OCI-LY1 (cell line): Measurements from ENCODE around the gene HES5.

Experiments
- H2AFZ ChIP-seq: fragments of 200-600 bp; sonication (generic), shearing (Covaris generic); 2 replicates; pipeline ENCODE4 v1.6.0; 2014; ENCODE audit warnings: antibody characterized with exemption, mild to moderate bottlenecking, low read length
- H3F3A ChIP-seq: fragments of 200-600 bp; sonication (generic), shearing (Covaris generic); 2 replicates; pipeline ENCODE4 v1.6.0; 2014; ENCODE audit warnings: mild to moderate bottlenecking, antibody characterized with exemption, low read length, moderate library complexity; ENCODE audit not compliant: insufficient read depth
- H3K27ac ChIP-seq: fragments of 200-600 bp; sonication (generic); 2 replicates; pipeline ENCODE4 v1.5.1; 2014; ENCODE audit warnings: low read length, mixed run types, mild to moderate bottlenecking, low read depth; ENCODE audit not compliant: poor library complexity, severe bottlenecking
- H3K27me3 ChIP-seq: fragments of 200-600 bp; sonication (generic); 2 replicates; pipeline ENCODE4 v1.6.0; 2014; ENCODE audit warnings: antibody characterized with exemption, mild to moderate bottlenecking, low read length, moderate library complexity; ENCODE audit not compliant: insufficient read depth
- H3K36me3 ChIP-seq: fragments of 200-600 bp; sonication (generic); 2 replicates; pipeline ENCODE4 v1.6.1; 2014; ENCODE audit warnings: mild to moderate bottlenecking, antibody characterized with exemption, low read length, moderate library complexity, mixed read lengths; ENCODE audit not compliant: insufficient read depth
- H3K4me1 ChIP-seq: fragments of 200-600 bp; sonication (generic); 2 replicates; pipeline ENCODE4 v1.5.1; 2014; ENCODE audit warnings: mild to moderate bottlenecking, low read length, moderate library complexity; ENCODE audit not compliant: insufficient read depth, severe bottlenecking
- H3K4me2 ChIP-seq: fragments of 200-600 bp; sonication (generic), shearing (Covaris generic); 2 replicates; pipeline ENCODE4 v1.6.1; 2014; ENCODE audit warnings: low read length
- H3K4me3 ChIP-seq: fragments of 200-600 bp; sonication (generic); 2 replicates; pipeline ENCODE4 v1.5.1; 2014; ENCODE audit warnings: low read length, low read depth, mild to moderate bottlenecking, mixed read lengths; ENCODE audit not compliant: poor library complexity, severe bottlenecking
- H3K79me2 ChIP-seq: fragments of 200-600 bp; shearing (Covaris generic); 2 replicates; pipeline ENCODE4 v1.6.1; 2016; ENCODE audit warnings: mixed run types, low read length, mixed read lengths; ENCODE audit not compliant: insufficient read depth
- H3K9ac ChIP-seq: fragments of 200-600 bp; sonication (generic), shearing (Covaris generic); 2 replicates; pipeline ENCODE4 v1.6.1; 2014; ENCODE audit warnings: mild to moderate bottlenecking, low read length, mixed read lengths
- H3K9me2 ChIP-seq: fragments of 200-600 bp; sonication (generic), shearing (Covaris generic); 2 replicates; pipeline ENCODE4 v1.6.1; 2014; ENCODE audit warnings: low read depth, mild to moderate bottlenecking, low read length, mixed read lengths
- H3K9me3 ChIP-seq: fragments of 200-600 bp; shearing (Covaris generic); 2 replicates; pipeline ENCODE4 v1.6.1; 2014; ENCODE audit warnings: low read length, mixed read lengths
- H4K20me1 ChIP-seq: fragments of 200-600 bp; sonication (generic), shearing (Covaris generic); 2 replicates; pipeline ENCODE4 v1.6.0; 2016; ENCODE audit warnings: mild to moderate bottlenecking, low read length; ENCODE audit not compliant: insufficient read depth
- CTCF ChIP-seq: fragments of 200-600 bp; sonication (generic), shearing (Covaris generic); IDR thresholded peaks from 2 replicates; pipeline ENCODE4 v1.5.1; 2017; ENCODE audit warnings: mild to moderate bottlenecking, antibody characterized with exemption, low read length, moderate library complexity, mixed read lengths
- EZH2 ChIP-seq: fragments of 200-600 bp; sonication (generic), shearing (Covaris generic); IDR thresholded peaks from 2 replicates; pipeline ENCODE4 v1.8.0; 2017; ENCODE audit warnings: borderline replicate concordance, mixed run types, mild to moderate bottlenecking, antibody characterized with exemption, low read length, moderate library complexity, mixed read lengths

Gene HES5

DNA sequence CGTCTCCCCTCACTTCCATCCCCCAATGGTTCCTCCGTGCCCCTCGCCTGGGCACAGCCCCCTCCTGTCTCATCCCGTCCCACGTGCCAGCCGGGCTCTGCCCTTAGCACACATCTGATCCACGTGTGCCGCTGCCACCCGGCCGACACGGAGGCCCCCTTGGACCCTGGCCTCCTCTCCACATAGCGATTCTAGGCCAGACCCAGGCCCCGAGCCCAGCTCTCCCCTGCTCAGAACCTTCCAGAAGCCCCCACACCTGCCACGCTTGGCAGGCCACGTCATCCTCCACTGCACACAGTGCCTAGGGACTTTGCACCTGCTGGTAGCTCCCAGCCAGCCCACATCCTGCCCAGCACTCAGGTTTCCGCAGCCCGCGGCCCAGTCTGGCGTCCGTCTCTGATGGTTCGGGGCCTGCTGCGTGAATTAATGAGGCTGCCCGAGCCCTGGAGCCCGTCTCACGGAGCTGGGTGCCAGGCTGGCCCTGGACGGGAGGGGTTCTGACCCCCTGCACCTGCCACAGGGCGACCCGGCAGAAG is 33.9 kb downstream of the HES5 start:
- H3K9me2 ChIP-seq = no peaks in the 10 kb centered on the region
- no peak overlapping the region for H2AFZ ChIP-seq
- H3K4me1 ChIP-seq = peaks cover 9% of the 10 kb centered on the region
- H3K27me3 ChIP-seq = peaks cover 12% of the 10 kb centered on the region; the same call in 1 of the 2 replicates
- H3K79me2 ChIP-seq = no peaks in the 10 kb centered on the region
- no peak overlapping the region for H3K4me3 ChIP-seq
- no peak overlapping the region for H3K27ac ChIP-seq
- no peaks in the 10 kb centered on the region for H3K9me3 ChIP-seq
- TF ChIP-seq EZH2 (no peak), CTCF (no peak)
- H3K4me2 ChIP-seq = no peak overlapping the region
- H4K20me1 ChIP-seq = no peaks in the 10 kb centered on the region
- no peaks in the 10 kb centered on the region for H3F3A ChIP-seq
- no peak overlapping the region for H3K9ac ChIP-seq
- H3K36me3 ChIP-seq = no peaks in the 10 kb centered on the region

- Histone ChIP-seq H3K4me3 (no peak overlapping the region), H4K20me1 (no peaks in the 10 kb centered on the region), H3K9me2 (no peaks in the 10 kb centered on the region), H3F3A (no peaks in the 10 kb centered on the region), H3K36me3 (no peaks in the 10 kb centered on the region), H3K9me3 (no peaks in the 10 kb centered on the region), H3K4me1 (peaks cover 9% of the 10 kb centered on the region), H3K4me2 (no peak overlapping the region), H3K27me3 (peaks cover 12% of the 10 kb centered on the region; the same call in 1 of the 2 replicates), H2AFZ (no peak overlapping the region), H3K27ac (no peak overlapping the region), H3K79me2 (no peaks in the 10 kb centered on the region), H3K9ac (no peak overlapping the region)
- TF ChIP-seq CTCF = no peak
- no peak for TF ChIP-seq EZH2
Measured at GRCh38 chr1:2495546-2495945, 34.5 kb downstream of the HES5 start.

DNA sequence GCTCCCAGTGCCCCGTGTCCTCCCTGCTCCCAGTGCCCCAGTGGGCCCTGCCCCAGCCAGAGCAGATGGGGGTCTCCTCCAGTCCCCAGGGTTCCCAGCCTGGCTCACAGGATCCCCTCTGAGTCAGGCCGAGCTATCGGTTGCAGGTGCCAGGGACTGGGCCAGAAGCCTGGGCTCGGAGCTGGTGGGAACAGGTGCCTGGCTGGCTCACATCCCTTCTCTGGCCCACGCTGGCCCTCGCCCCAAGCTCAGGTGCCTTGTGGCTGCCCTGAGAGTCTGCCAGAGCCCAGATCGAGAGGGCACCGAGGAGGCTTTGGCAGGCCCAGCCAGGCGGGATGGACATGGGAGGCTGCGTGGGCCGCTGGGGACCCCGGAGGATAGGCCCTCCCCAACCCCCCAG is 35.0 kb downstream of the HES5 start:
- no peaks in the 10 kb centered on the region for H3F3A ChIP-seq
- no peak overlapping the region for H3K4me2 ChIP-seq
- no peaks in the 10 kb centered on the region for H3K9me2 ChIP-seq
- no peaks in the 10 kb centered on the region for H4K20me1 ChIP-seq
- TF ChIP-seq EZH2 (no peak), CTCF (no peak)
- no peak overlapping the region for H2AFZ ChIP-seq
- H3K79me2 ChIP-seq = no peaks in the 10 kb centered on the region
- no peaks in the 10 kb centered on the region for H3K36me3 ChIP-seq
- H3K9ac ChIP-seq = no peak overlapping the region
- H3K27me3 ChIP-seq = peaks cover 12% of the 10 kb centered on the region; the same call in 1 of the 2 replicates
- no peaks in the 10 kb centered on the region for H3K9me3 ChIP-seq
- H3K27ac ChIP-seq = no peak overlapping the region
- peaks cover 9% of the 10 kb centered on the region for H3K4me1 ChIP-seq
- H3K4me3 ChIP-seq = no peak overlapping the region
